GM04504 (cell line): ENCODE results near the gene TM4SF1.
A peak's percentile ranks its signal among the peaks of the same experiment; 100 is the strongest.
"Not testable (repeated sequence)": the region's sequence is repeated elsewhere in the genome, so short reads cannot be mapped to it uniquely, and the experiment has no call there.

Source experiments
- DNase-seq: peaks from one replicate; pipeline ENCODE4 v3.0.0-alpha.2; 2012; ENCODE audit warnings: low read depth

Gene TM4SF1

DNA sequence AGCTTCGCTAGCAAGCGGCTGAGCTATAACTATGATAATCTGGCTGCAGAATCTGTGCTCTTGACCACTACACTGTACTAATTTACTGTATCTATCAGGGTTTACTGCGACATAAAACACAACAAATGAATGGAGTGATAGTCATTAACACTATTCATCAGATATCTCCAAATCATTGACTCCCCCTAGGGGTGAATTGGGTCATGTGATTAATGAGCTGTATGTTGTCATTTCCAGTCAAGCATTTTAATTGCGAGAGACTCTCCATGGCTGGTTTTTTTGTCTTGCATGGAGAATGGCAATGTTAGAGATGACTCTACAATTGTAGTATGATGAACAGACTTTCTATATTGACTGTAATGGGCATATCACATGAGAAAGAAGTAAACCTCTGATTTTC, 33.5 kb downstream of the TM4SF1 start:
- no peak for DNase-seq

- DNase-seq = peak; percentile 62
Measured at GRCh38 chr3:149342413-149343380, 34.8 kb downstream of the TM4SF1 start.

GRCh38 chr3:149340310-149340933, 37.0 kb downstream of the TM4SF1 start:
- no peak for DNase-seq

- peak; percentile 85 for DNase-seq
Measured at GRCh38 chr3:149339931-149340309, 37.5 kb downstream of the TM4SF1 start.

DNA sequence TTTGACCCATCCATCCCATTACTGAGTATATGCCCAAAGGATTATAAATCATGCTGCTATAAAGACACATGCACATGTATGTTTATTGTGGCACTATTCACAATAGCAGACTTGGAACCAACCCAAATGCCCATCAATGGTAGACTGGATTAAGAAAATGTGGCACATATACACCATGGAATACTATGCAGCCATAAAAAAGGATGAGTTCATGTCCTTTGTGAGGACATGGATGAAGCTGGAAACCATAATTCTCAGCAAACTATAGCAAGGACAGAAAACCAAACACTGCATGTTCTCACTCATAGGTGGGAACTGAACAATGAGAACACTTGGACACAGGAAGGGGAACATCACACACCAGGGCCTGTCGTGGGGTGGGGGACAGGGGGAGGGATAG, 40.0 kb downstream of the TM4SF1 start:
- not testable (repeated sequence) for DNase-seq

- no peak for DNase-seq
Measured at GRCh38 chr3:149336925-149337324, 40.5 kb downstream of the TM4SF1 start.

GRCh38 chr3:149333176-149333859, 44.1 kb downstream of the TM4SF1 start, which contains the start of gene TM4SF18:
TM4SF18 (minus strand) TSS chr3:149333636; CDS start chr3:149333382, 254 bp downstream.
- DNase-seq = no peak

- DNase-seq = no peak
Measured at GRCh38 chr3:149332771-149333170, 44.7 kb downstream of the TM4SF1 start.

- no peak for DNase-seq
Measured at GRCh38 chr3:149332227-149332765, 45.2 kb downstream of the TM4SF1 start.

- DNase-seq = no peak
Measured at GRCh38 chr3:149331396-149331795, 46.1 kb downstream of the TM4SF1 start.

GRCh38 chr3:149330609-149331331, 46.7 kb downstream of the TM4SF1 start:
- DNase-seq = no peak

- DNase-seq = no peak
Measured at GRCh38 chr3:149327156-149327555, 50.3 kb downstream of the TM4SF1 start.

DNA sequence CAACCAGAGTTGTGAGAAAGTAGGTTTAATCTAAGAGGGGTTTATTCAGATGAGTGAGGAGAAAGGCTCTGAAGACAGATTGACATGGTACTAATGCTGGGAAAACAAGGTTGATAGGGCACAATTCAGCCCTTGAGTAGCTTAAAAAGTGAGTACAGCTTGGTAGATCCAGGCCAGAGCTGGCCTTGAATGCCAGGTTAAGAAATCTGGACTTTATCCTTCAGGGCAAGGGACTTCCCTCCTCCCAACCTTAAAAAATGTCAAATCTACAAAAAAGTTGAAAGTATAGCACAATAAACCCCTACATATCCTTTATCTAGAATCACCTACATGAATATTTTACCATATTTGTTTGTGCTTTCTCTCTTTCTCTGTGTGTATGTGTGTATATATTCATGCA, 51.9 kb downstream of the TM4SF1 start:
- DNase-seq = no peak

DNA sequence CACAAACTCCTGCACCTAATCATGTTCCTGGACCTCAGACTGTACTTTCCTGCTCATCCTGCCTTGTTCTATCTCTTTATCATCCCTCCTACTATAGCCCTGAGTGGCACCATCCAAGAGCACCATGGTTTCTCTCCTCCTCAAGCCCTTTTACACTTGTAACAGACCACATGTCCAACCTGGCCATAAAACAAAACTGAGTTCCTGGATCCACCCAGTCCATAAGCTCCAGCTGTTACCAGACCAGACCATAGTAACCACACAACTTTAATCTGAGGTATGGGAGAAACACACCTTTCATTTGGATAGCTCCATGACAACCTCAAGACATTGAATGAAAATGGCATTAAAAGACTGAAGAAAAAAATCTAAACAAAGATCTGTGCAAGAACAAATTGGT, 53.1 kb downstream of the TM4SF1 start:
- DNase-seq = no peak

DNA sequence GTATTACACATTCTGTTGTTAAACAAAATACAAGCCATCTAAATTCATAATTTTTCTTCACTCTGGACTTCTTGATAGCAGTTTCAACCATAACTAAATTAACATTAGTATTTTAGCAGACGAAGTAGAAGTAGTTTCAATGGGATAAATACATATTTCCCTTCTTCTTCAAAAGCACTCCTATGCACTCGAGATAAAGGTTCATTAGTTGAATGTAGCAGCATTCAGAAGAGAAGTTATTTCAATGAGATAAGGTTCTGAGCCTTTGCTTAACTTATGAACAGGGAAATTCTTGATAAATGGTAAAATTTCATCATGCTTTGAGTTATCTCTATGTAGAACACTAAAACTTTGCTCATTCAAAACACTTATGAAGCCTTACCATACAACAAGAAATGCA, 55.8 kb downstream of the TM4SF1 start:
- DNase-seq = no peak

- DNase-seq = no peak
Measured at GRCh38 chr3:149321136-149321535, 56.3 kb downstream of the TM4SF1 start.

- no peak for DNase-seq
Measured at GRCh38 chr3:149319750-149320149, 57.7 kb downstream of the TM4SF1 start.
